WTC11 (cell line): ENCODE measurements around the gene FCRL5. TPM values are rescaled to one million over a fixed set of nuclear protein-coding genes. Genes with fewer than 3 reads are reported as not detected.

Experiments
- ATAC-seq: fragments of 200-7000 bp; cut with Tn5 transposase; 2 replicates; pipeline ENCODE4 v1.10.0; 2021; ENCODE audit warnings: mild to moderate bottlenecking, moderate library complexity
- CTCF ChIA-PET: fragments of 300-600 bp; sonication (Branson Sonifier 250); formaldehyde crosslinking; loops from one replicate; lab custom pipeline; 2021; ENCODE audit warnings: antibody characterized with exemption; lab: Charles Lee
- POLR2A ChIA-PET: fragments of 350-600 bp; sonication (Branson Sonifier 250); formaldehyde crosslinking; loops from one replicate; lab custom pipeline; 2021; ENCODE audit warnings: antibody characterized with exemption; lab: Charles Lee
- DNase-seq: peaks from one replicate; pipeline ENCODE4 v3.0.0; 2021; ENCODE audit warnings: low spot score
- H3K27ac Mint-ChIP-seq: 2 replicates; pipeline ENCODE4 v1.8.0; 2021; ENCODE audit warnings: mixed read lengths
- H3K27me3 Mint-ChIP-seq: 2 replicates; pipeline ENCODE4 v1.8.0; 2021; ENCODE audit warnings: low read depth, mild to moderate bottlenecking, moderate library complexity, mixed read lengths
- H3K36me3 Mint-ChIP-seq: 2 replicates; pipeline ENCODE4 v1.8.0; 2021; ENCODE audit warnings: mixed read lengths
- H3K4me1 Mint-ChIP-seq: 2 replicates; pipeline ENCODE4 v1.8.0; 2022; ENCODE audit warnings: mixed read lengths
- H3K4me3 Mint-ChIP-seq: 2 replicates; pipeline ENCODE4 v1.8.0; 2021; ENCODE audit warnings: mild to moderate bottlenecking, moderate library complexity, mixed read lengths
- H3K9me3 Mint-ChIP-seq: 2 replicates; pipeline ENCODE4 v1.8.0; 2021; ENCODE audit warnings: mixed read lengths
- HMGA2 ChIP-seq: fragments of 250-450 bp; sonication (Bioruptor Pico); IDR thresholded peaks from 2 replicates; pipeline ENCODE4 v1.4.0; 2021; ENCODE audit warnings: mild to moderate bottlenecking, moderate library complexity
- JAZF1 ChIP-seq: fragments of 250-450 bp; sonication (Bioruptor Pico); IDR thresholded peaks from 2 replicates; pipeline ENCODE4 v1.9.0; 2021; ENCODE audit warnings: moderate library complexity, mild to moderate bottlenecking, inconsistent platforms
- KAT7 ChIP-seq: sonication (generic); formaldehyde crosslinking; IDR thresholded peaks from 2 replicates; pipeline ENCODE4 v1.8.1; 2023; ENCODE audit warnings: missing genetic modification reagents, mild to moderate bottlenecking, borderline replicate concordance
- MXD4 ChIP-seq: fragments of 250-450 bp; sonication (Bioruptor Pico); IDR thresholded peaks from 2 replicates; pipeline ENCODE4 v1.8.0; 2021; ENCODE audit warnings: mild to moderate bottlenecking, moderate library complexity, borderline replicate concordance
- NR3C1 ChIP-seq: sonication (generic); formaldehyde crosslinking; conservative IDR thresholded peaks from 2 replicates; pipeline ENCODE4 v1.8.1; 2023; ENCODE audit warnings: low read depth, mild to moderate bottlenecking, missing genetic modification reagents
- RELA ChIP-seq: sonication (generic); formaldehyde crosslinking; IDR thresholded peaks from 2 replicates; pipeline ENCODE4 v1.8.1; 2022; ENCODE audit warnings: missing genetic modification reagents, mild to moderate bottlenecking, borderline replicate concordance
- TP53 ChIP-seq: sonication (generic); formaldehyde crosslinking; IDR thresholded peaks from 2 replicates; pipeline ENCODE4 v1.8.1; 2023; ENCODE audit warnings: mild to moderate bottlenecking, missing genetic modification reagents
- ZNF423 ChIP-seq: fragments of 250-450 bp; sonication (Bioruptor Pico); IDR thresholded peaks from 2 replicates; pipeline ENCODE4 v2.1.2; 2022; ENCODE audit warnings: mild to moderate bottlenecking, moderate library complexity
- total RNA-seq: library from RNA; stranded (reverse); gene quantifications from 3 replicates; pipeline ENCODE4 v1.2.3, GENCODE V29; 2021
- TF ChIP-seq, protein P1 (sequence below): sonication (generic); formaldehyde crosslinking; IDR thresholded peaks from 2 replicates; pipeline ENCODE4 v1.8.0; 2023; ENCODE audit warnings: mild to moderate bottlenecking, missing genetic modification reagents
- TF ChIP-seq, protein P2 (sequence below): sonication (generic); formaldehyde crosslinking; IDR thresholded peaks from 2 replicates; pipeline ENCODE4 v1.8.1; 2022; ENCODE audit warnings: mild to moderate bottlenecking, moderate library complexity, missing genetic modification reagents
- TF ChIP-seq, protein P3 (sequence below): sonication (generic); formaldehyde crosslinking; IDR thresholded peaks from 2 replicates; pipeline ENCODE4 v1.8.1; 2022; ENCODE audit warnings: low read depth, missing genetic modification reagents, borderline replicate concordance
- TF ChIP-seq, protein P4 (sequence below): sonication (generic); formaldehyde crosslinking; IDR thresholded peaks from 2 replicates; pipeline ENCODE4 v1.8.1; 2023; ENCODE audit warnings: mild to moderate bottlenecking, moderate library complexity, missing genetic modification reagents
- TF ChIP-seq, protein P5 (sequence below): sonication (generic); formaldehyde crosslinking; IDR thresholded peaks from 2 replicates; pipeline ENCODE4 v1.8.1; 2023; ENCODE audit warnings: mild to moderate bottlenecking, missing genetic modification reagents
- TF ChIP-seq, protein P6 (sequence below): sonication (generic); formaldehyde crosslinking; IDR thresholded peaks from 2 replicates; pipeline ENCODE4 v1.8.0; 2022; ENCODE audit warnings: mild to moderate bottlenecking, missing genetic modification reagents

FCRL5 gene
- total RNA-seq, 1 experiment from 2014 or later, result 0.70 TPM

DNA sequence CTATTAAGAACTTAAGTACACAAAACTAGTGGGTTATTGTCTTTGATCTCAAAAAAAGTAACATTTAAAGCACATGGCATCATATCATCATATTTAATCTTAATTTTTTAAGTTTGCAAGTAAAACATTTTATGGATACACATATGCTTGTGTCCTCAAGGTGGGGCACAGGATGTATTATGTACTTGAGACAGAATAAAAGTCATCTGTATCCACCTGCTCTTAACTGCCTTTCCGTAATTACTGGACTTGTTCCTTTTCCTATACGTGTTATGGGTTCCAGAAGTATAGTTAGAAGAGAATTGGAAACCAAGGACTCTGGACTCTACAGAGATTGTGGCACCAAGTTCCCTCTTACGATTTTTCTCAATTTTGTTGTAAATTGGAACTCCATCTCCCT lies 79.4 kb downstream of the FCRL5 start (continued):
- TF ChIP-seq, protein P1, sequence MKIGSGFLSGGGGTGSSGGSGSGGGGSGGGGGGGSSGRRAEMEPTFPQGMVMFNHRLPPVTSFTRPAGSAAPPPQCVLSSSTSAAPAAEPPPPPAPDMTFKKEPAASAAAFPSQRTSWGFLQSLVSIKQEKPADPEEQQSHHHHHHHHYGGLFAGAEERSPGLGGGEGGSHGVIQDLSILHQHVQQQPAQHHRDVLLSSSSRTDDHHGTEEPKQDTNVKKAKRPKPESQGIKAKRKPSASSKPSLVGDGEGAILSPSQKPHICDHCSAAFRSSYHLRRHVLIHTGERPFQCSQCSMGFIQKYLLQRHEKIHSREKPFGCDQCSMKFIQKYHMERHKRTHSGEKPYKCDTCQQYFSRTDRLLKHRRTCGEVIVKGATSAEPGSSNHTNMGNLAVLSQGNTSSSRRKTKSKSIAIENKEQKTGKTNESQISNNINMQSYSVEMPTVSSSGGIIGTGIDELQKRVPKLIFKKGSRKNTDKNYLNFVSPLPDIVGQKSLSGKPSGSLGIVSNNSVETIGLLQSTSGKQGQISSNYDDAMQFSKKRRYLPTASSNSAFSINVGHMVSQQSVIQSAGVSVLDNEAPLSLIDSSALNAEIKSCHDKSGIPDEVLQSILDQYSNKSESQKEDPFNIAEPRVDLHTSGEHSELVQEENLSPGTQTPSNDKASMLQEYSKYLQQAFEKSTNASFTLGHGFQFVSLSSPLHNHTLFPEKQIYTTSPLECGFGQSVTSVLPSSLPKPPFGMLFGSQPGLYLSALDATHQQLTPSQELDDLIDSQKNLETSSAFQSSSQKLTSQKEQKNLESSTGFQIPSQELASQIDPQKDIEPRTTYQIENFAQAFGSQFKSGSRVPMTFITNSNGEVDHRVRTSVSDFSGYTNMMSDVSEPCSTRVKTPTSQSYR (CRISPR knock-in tag), result no peak
- no peak for TF ChIP-seq RELA (CRISPR knock-in tag)
- TF ChIP-seq, protein P2, sequence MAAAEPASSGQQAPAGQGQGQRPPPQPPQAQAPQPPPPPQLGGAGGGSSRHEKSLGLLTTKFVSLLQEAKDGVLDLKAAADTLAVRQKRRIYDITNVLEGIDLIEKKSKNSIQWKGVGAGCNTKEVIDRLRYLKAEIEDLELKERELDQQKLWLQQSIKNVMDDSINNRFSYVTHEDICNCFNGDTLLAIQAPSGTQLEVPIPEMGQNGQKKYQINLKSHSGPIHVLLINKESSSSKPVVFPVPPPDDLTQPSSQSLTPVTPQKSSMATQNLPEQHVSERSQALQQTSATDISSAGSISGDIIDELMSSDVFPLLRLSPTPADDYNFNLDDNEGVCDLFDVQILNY (CRISPR knock-in tag), result no peak

DNA sequence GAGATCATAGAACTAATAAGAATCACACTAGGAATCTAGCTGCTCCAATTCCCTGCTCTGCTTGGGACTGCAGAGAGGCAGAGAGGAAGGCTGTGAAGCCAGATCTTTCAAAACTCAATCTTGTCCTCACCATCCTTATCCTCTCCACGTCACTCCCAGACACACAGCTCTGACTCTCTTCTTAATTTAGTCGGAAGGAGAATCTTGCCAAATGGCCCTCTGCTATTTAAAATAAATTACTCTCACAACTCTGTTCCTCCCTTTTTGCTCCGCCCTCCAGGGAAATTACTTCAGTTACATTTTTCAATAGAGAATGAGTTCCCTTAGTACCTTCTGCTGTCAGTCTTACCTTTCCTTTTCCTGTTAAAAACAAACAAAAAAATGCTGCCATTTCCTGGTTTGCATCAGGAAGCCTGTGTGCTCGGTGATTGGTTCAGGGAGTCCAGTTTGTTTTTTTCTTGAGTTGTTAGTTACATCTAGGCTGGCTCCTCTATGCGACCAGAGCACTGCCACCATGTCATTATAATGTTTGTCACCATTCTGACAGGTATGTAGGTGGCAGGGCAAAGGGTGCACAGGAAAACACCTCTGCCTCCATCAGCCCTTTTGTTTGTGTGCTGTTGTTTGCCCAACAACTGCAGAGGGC lies 80.1 kb downstream of the FCRL5 start:
- DNase-seq (no peak), ATAC-seq (peak; percentile 32)
- ChIA-PET POLR2A (no interaction called here), CTCF (no interaction called here)
- H3K27me3 Mint-ChIP-seq, result no peaks in the 10 kb centered on the region
- H3K9me3 Mint-ChIP-seq, result peaks cover 20% of the 10 kb centered on the region
- H3K36me3 Mint-ChIP-seq, result peaks cover 3% of the 10 kb centered on the region; the same call in 1 of the 2 replicates
- 0 out of 2 replicates have a peak overlapping the region, but pooled peaks have one; percentile 57 for H3K27ac Mint-ChIP-seq
- no peak overlapping the region for H3K4me3 Mint-ChIP-seq
- TF ChIP-seq JAZF1 (no peak), RELA (CRISPR knock-in tag) (no peak), HMGA2 (CRISPR knock-in tag) (no peak), KAT7 (CRISPR knock-in tag) (no peak), MXD4 (no peak), NR3C1 (no peak), TP53 (CRISPR knock-in tag) (no peak), ZNF423 (no peak)
- TF ChIP-seq, protein P3, sequence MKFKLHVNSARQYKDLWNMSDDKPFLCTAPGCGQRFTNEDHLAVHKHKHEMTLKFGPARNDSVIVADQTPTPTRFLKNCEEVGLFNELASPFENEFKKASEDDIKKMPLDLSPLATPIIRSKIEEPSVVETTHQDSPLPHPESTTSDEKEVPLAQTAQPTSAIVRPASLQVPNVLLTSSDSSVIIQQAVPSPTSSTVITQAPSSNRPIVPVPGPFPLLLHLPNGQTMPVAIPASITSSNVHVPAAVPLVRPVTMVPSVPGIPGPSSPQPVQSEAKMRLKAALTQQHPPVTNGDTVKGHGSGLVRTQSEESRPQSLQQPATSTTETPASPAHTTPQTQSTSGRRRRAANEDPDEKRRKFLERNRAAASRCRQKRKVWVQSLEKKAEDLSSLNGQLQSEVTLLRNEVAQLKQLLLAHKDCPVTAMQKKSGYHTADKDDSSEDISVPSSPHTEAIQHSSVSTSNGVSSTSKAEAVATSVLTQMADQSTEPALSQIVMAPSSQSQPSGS (CRISPR knock-in tag), result no peak
- TF ChIP-seq, protein P4, sequence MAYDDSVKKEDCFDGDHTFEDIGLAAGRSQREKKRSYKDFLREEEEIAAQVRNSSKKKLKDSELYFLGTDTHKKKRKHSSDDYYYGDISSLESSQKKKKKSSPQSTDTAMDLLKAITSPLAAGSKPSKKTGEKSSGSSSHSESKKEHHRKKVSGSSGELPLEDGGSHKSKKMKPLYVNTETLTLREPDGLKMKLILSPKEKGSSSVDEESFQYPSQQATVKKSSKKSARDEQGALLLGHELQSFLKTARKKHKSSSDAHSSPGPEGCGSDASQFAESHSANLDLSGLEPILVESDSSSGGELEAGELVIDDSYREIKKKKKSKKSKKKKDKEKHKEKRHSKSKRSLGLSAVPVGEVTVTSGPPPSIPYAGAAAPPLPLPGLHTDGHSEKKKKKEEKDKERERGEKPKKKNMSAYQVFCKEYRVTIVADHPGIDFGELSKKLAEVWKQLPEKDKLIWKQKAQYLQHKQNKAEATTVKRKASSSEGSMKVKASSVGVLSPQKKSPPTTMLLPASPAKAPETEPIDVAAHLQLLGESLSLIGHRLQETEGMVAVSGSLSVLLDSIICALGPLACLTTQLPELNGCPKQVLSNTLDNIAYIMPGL (CRISPR knock-in tag), result no peak
- TF ChIP-seq, protein P5, sequence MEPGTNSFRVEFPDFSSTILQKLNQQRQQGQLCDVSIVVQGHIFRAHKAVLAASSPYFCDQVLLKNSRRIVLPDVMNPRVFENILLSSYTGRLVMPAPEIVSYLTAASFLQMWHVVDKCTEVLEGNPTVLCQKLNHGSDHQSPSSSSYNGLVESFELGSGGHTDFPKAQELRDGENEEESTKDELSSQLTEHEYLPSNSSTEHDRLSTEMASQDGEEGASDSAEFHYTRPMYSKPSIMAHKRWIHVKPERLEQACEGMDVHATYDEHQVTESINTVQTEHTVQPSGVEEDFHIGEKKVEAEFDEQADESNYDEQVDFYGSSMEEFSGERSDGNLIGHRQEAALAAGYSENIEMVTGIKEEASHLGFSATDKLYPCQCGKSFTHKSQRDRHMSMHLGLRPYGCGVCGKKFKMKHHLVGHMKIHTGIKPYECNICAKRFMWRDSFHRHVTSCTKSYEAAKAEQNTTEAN (CRISPR knock-in tag), result no peak
- TF ChIP-seq, protein P6, sequence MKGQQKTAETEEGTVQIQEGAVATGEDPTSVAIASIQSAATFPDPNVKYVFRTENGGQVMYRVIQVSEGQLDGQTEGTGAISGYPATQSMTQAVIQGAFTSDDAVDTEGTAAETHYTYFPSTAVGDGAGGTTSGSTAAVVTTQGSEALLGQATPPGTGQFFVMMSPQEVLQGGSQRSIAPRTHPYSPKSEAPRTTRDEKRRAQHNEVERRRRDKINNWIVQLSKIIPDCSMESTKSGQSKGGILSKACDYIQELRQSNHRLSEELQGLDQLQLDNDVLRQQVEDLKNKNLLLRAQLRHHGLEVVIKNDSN (CRISPR knock-in tag), result no peak
- peaks cover 31% of the 10 kb centered on the region for H3K4me1 Mint-ChIP-seq
